AG04449 (cell line): ENCODE data around the gene MRPS18A.

ENCODE experiments used
- CTCF ChIA-PET: fragments of 350-600 bp; formaldehyde crosslinking; extraction: SDS; loops from one replicate; lab custom pipeline; 2021; ENCODE audit warnings: antibody characterized with exemption; lab: Yijun Ruan, JAX
- POLR2A ChIA-PET: fragments of 400-600, 350-600 bp; formaldehyde crosslinking; extraction: SDS; loops from one replicate; lab custom pipeline; 2020; ENCODE audit warnings: antibody characterized with exemption, inconsistent platforms; lab: Yijun Ruan, JAX
- DNase-seq: peaks from one replicate; pipeline ENCODE4 v3.0.0-alpha.2; 2010; ENCODE audit warnings: low read depth, low spot score
- H3K4me3 ChIP-seq: 2 replicates; pipeline ENCODE4 v1.5.1; 2011; ENCODE audit warnings: low read depth, mild to moderate bottlenecking, control low read depth, low read length
- TF ChIP-seq, protein P1 (sequence below): IDR thresholded peaks from one replicate; pipeline ENCODE4 v1.5.1; 2011; ENCODE audit warnings: mild to moderate bottlenecking, moderate library complexity, low read length, control low read depth, inconsistent platforms; ENCODE audit not compliant: insufficient read depth; ENCODE audit errors: missing control alignments

MRPS18A gene

DNA sequence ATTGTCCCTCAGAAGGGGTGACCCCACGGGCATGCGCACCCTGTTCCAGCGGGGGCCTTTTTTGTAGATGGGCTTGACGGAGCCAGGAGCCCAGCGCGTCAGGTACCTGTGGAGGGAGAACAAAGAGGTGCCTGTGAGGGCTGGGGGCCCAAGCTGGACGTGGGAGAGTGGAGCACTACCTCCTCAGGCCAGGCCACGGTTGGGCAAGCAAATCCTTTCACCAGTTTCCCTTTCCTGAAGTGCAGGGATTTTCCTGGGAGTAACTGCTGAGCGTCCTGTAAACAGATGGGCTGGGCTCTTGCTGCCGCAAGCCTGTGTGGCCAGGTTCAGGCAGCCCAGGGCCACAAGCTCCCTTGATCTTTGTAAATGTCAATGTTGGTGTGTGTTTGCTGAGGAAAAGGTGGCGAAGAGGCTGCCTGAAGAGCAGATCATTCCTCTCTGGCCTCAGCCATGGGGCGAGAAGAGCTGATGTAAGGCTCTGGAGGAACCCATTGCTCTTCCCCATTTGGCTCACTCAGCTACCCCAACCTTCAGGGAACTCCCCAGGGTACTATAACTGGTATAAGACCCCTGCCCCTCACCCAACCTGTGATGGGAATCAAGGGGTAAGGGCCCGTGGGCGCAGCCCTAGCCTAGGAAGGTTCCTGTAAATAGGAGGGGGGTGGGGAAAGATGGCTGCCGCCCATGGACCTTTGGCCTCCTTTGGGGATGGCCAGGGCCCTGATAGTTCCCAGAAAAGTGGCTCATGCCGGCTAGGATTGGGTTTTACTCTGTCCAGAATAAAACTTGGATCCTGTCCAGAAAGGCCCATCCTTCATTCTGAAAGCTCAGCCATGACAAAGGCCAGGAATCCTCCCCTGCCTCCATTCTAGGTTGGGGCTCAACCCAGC lies 15.5 kb downstream of the MRPS18A start:
- no peak for DNase-seq
- CTCF ChIA-PET = interaction anchor here (0.6 to 15.5 kb wide), 5 partner anchors 9 to 408 kb away, joined by 3 to 324 read pairs (median 5); no protein-coding TSS in a partner anchor
- POLR2A ChIA-PET = interaction anchor here (0.6 to 1.2 kb wide), 2 partner anchors 26 to 56 kb away, joined by 3 read pairs; no protein-coding TSS in a partner anchor

DNA sequence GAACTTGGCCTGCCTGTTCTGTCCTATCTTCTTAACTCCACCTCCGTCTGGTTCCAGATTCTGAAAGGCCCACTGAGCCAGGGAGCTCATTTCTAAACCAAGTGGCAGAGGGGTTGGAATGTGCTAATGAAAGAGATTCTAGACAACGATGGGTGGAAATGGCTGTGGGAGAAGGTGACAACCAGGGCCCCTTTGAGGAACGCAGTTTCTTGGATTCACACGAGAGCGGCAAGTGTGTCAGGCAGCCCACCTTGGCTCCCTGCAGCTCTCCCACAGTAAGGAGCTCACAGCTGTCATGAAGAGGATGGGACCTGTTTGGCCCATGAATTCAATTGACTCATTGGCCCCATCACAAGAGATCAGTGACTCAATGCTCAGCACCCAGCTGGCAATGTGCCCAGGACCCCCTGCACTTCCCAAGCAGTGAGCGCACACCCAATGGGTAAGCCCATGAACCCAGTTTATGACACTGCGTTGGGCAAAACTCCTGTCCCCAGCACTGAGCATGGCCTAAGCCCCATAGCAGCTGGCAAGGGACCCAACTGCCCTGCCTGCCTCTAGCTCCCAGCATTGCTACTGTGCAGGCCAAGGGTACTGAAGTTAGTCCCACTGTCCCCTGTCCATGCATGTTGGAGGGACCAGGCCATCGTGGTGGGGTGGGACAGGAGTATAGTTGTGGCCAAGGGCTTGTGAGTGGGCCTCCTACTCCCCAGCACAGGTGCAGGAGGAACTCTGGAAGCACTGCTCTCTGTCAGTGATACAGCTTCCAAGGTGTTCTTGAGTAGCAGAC lies 16.4 kb downstream of the MRPS18A start:
- TF ChIP-seq, protein P1, sequence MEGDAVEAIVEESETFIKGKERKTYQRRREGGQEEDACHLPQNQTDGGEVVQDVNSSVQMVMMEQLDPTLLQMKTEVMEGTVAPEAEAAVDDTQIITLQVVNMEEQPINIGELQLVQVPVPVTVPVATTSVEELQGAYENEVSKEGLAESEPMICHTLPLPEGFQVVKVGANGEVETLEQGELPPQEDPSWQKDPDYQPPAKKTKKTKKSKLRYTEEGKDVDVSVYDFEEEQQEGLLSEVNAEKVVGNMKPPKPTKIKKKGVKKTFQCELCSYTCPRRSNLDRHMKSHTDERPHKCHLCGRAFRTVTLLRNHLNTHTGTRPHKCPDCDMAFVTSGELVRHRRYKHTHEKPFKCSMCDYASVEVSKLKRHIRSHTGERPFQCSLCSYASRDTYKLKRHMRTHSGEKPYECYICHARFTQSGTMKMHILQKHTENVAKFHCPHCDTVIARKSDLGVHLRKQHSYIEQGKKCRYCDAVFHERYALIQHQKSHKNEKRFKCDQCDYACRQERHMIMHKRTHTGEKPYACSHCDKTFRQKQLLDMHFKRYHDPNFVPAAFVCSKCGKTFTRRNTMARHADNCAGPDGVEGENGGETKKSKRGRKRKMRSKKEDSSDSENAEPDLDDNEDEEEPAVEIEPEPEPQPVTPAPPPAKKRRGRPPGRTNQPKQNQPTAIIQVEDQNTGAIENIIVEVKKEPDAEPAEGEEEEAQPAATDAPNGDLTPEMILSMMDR = no peak
- POLR2A ChIA-PET = interaction anchor here (0.6 kb wide), 1 partner anchor 55 kb away, joined by 3 read pairs; no protein-coding TSS in a partner anchor
- no peak for DNase-seq

More for the DNA sequence above, 15.5 kb downstream of the MRPS18A start:
- no peak overlapping the region for H3K4me3 ChIP-seq
- TF ChIP-seq, protein P1 = no peak

GRCh38 chr6:43670623-43670986 lies 17.0 kb downstream of the MRPS18A start:
- TF ChIP-seq, protein P1 = no peak
- ChIA-PET POLR2A (no interaction called here), CTCF (interaction anchor here (1.0 to 15.5 kb wide), 8 partner anchors 9 to 410 kb away, joined by 4 to 324 read pairs (median 10); partner anchors contain the start of genes MRPS18A and RSPH9)
- DNase-seq = no peak
- H3K4me3 ChIP-seq = no peak overlapping the region

More for the DNA sequence above, 16.4 kb downstream of the MRPS18A start:
- no peak overlapping the region for H3K4me3 ChIP-seq
- CTCF ChIA-PET = interaction anchor here (0.9 to 15.5 kb wide), 9 partner anchors 8 to 409 kb away, joined by 3 to 324 read pairs (median 5); partner anchors contain the start of gene MRPS18A

GRCh38 chr6:43669922-43670622 lies 17.5 kb downstream of the MRPS18A start:
- CTCF ChIA-PET = interaction anchor here (0.8 to 15.5 kb wide), 10 partner anchors 9 to 410 kb away, joined by 3 to 324 read pairs (median 8); partner anchors contain the start of genes MRPS18A, RSPH9 and VEGFA
- H3K4me3 ChIP-seq = no peak overlapping the region
- POLR2A ChIA-PET = interaction anchor here (1.4 kb wide), 1 partner anchor 100 kb away, joined by 6 read pairs; the partner anchor contains the start of gene VEGFA
- TF ChIP-seq, protein P1 = no peak
- no peak for DNase-seq

- CTCF ChIA-PET = interaction anchor here (0.8 to 15.5 kb wide), 13 partner anchors 10 to 411 kb away, joined by 3 to 324 read pairs (median 35); partner anchors contain the start of genes MRPS18A, RSPH9 and VEGFA
- DNase-seq = no peak
- no peak overlapping the region for H3K4me3 ChIP-seq
- POLR2A ChIA-PET = interaction anchor here (0.5 to 1.4 kb wide), 3 partner anchors 19 to 101 kb away, joined by 3 to 6 read pairs (median 3); partner anchors contain the start of genes MRPS18A and VEGFA
- TF ChIP-seq, protein P1 = no peak
Observed at GRCh38 chr6:43669050-43669921, 18.3 kb downstream of the MRPS18A start.
